HG02763 (cell line): ENCODE measurements around the gene PRR33.

Experiments
- ATAC-seq: cut with Tn5 transposase; IDR thresholded peaks from one replicate; pipeline ENCODE4 v1.9.1; 2021; ENCODE audit warnings: mild to moderate bottlenecking, moderate library complexity; ENCODE audit not compliant: unreplicated experiment

Gene PRR33

GRCh38 chr11:1852271-1852876 is 39.3 kb downstream of the PRR33 start:
- peak; percentile 1 for ATAC-seq

GRCh38 chr11:1851468-1852180 is 40.1 kb downstream of the PRR33 start:
- no peak for ATAC-seq

GRCh38 chr11:1848640-1849430 is 42.9 kb downstream of the PRR33 start:
- no peak for ATAC-seq

DNA sequence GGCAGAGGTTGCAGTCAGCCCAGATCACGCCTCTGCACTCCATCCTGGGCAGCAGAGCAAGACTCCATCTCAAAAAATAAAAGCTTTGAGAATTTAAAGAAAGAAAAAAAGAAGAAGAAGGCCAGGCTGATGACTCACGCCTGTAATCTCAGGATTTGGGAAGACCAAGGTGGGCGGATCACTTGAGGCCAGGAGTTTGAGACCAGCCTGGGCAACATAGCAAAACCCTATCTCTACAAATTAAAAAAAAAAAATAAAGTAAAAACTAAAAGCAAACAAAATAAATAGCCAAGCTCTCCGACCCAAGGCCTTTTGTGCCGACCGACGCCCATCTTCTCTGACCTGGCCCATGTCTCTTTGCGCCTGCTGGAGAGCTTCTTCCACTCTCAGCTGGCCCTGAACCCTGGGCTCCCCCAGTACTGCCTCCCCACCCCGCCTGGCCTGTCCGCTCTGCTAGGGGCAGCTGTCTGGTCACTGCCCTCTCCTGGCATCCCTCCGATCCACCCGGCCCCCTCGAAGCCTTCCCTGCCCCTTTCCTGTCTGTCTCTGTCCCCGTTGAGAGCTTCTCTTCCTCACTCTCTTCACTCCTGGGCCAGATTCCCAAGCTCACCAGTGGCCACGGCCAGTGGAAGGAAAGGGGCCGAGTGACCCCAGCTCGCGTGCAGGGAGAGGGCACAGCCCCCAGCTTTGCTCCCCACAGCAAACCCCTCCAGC is 43.6 kb downstream of the PRR33 start:
- no peak for ATAC-seq

GRCh38 chr11:1847006-1847735 is 44.5 kb downstream of the PRR33 start:
- ATAC-seq = no peak

DNA sequence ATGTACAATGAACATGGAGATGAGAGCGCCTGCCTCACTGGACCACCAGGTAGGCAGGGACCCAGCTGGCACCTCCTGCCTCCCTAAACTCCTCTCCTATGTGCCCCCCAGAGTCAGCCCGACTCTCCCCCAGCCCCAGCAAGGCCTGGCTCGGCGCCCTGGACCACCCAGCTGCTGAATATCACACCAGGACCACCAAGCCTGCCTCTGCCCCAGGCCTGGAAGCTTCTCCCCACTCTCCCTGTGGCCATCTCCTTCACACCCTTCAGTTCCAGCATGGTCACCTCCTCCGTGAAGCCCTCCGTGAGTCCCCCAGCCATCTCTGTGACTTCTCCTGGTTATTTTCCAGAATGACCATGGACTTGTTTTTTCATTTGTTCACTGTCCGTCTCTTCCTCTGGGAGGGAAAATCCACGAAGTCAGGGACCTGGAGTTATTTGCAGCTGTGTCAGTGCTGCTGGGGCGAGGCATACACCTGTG is 45.2 kb downstream of the PRR33 start:
- ATAC-seq = no peak

DNA sequence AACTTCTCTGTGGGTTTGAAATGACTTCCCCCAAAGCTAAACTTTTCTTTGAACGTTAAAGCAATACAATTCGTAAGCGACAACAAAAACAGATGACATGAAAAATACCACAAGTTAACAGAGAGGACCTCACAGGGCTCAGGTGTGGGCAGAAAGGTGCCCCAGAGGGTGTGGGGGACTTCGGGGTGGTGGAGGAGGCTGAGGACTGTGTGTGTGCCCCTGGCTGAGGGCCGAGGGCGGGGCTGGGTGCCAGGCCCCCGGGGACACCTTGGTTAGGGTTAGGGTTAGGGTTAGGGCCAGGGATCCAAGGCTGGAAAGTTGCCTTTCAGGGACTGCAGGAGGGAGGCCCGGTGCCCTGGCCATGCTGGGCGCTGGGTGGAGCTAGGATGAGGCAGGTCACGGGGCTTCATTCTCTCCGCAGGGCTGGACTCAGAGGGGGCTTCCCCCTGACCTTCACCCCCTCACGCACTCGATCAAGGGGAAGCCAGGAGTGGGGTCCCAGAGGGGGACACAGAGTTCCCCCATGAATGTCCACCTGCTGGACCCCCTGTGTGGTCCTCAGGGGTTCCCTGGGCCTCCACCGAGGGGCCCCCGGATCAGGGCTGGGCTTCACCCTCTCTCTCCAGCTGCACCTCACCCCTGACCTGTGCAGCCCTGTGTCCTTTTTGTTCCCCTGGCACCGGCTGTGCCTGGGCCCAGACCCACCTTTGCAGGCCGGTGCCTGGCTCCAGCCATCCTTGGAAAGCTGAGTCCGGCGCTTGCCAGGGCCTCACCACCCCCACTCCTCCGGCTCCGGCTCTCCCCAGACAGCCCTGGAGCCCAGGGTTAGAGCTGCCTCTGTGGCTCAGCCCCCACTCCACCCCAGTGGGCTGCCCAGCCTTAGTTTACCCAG is 45.9 kb downstream of the PRR33 start:
- ATAC-seq = no peak

DNA sequence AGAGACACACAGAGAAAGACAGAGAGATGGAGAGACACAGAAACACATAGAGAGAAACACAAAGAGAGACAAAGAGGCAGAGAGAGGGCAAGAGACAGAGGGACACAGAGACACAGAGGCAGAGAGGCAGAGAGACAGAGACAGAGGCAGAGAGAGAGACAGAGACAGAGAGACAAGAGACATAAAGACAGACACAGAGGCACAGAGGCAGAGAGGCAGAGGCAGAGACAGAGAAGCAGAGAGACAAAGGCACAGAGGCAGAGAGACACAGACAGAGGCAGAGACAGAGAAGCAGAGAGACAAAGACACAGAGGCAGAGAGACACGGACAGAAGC is 46.6 kb downstream of the PRR33 start:
- ATAC-seq = no peak

DNA sequence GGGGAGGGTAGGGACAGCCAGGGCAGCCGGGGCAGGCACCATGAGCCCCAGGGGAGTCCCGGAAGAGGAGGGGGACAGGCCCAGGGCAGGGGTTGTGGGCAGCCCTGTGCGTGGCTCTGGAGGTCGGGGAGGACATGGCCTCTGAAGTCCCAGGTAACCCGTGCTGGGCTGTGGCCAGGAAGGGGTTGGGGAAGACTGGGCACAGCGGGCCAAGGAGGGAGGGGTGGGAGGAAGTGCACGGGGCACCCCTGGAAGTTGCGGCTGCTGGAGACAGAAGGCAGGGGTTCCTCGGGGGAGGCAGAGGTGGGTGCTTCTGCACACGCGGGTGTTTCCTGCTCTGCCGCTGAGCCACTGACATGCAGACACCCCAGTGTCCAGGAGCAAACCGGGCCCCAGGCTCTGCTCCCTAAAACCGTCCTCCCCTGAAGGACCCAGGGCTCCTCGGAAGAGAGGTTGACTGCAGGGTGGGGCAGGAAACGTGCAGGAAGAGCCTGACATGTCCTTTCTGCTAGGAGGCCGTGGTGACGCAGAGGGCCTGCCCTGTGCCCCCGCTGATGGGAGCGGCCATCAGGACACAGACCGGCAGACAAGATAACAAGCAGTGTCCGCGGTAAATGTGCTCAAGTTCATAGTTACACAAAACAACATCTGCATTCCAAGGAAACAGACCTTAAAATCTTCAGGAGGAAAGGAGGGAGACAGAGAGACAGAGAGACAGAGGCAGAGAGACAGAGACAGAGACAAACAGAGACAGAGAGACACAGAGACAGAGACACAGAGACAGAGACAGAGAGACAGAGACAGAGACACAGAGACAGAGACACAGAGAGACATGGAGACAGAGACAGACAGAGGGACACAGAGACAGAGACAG is 47.2 kb downstream of the PRR33 start:
- no peak for ATAC-seq

- ATAC-seq = no peak
Measured at GRCh38 chr11:1843796-1844195, 47.9 kb downstream of the PRR33 start.

GRCh38 chr11:1843098-1843473 is 48.6 kb downstream of the PRR33 start:
- no peak for ATAC-seq

- no peak for ATAC-seq
Measured at GRCh38 chr11:1842149-1843097, 49.3 kb downstream of the PRR33 start.

DNA sequence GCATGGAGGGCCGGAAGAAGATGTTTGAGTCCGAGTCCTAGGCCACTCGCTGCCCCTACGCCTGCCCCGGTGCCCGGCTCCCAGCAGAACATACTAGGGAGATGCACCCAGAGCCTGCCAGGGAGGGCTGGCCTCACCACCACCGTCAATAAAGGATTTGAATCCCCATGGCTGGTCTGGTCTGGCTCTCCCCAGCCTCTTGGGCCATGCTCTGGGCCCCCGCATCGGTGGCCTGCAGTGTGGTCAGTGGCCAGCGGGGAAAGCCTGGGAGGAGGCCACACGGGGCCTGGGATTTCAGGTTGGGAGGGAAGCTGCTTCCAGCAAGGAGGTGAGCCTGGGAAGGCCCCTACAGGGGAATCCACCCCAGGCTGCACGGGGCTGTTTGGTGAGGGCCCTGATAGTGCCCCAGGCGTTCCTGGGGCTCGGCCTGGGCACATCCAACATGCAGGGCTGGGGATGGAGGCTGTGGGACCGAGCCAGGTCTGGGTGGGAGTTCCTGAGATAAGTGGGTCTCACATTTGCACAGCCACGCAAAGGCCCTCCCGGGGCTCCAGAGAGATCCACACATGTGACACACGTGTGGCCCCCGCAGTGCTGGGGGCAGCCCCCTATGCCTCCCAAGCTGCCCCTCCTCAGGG is 50.1 kb downstream of the PRR33 start:
- ATAC-seq = no peak

- no peak for ATAC-seq
Measured at GRCh38 chr11:1840780-1841480, 50.8 kb downstream of the PRR33 start.

DNA sequence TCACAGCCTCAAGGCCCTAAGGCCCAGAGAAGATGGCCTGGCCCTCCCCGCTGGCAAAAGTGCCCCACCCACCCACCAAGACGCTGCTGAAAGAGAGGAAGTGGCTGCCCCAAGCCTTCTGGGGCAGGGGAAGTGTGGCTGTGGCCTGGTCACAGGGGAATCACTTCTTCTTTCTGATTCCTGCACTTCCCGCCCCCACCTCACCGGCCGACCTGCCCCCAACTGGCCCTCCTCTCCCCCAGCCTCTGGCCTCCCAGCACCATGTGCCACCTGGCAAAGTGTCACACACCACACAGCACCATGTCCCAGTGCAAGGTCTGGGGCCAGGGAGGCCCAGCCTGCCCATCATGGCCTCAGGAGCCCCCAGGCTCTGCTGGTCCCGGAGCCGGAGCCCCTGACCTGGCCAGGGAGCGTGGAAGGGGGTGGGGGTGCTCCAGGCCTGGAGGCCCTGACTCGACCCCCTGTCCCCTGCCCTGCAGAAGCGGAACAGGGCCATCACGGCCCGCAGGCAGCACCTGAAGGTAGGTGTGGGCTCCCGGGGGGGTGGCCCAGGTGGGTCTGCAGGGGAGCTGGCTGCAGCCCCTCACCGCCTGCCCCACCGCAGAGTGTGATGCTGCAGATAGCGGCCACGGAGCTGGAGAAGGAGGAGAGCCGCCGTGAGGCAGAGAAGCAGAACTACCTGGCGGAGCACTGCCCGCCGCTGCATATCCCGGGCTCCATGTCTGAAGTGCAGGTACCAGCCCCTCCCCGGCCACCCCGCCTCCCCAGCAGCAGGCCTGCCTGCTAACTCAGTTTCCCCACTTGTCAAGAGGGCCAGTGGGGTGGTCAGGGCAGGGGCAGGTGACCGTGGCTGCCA is 51.5 kb downstream of the PRR33 start:
- ATAC-seq = peak; percentile 30
